Right atrium auricular region (tissue), 2 donors: ENCODE results near the gene ASTN2. TPM values are rescaled to one million over a fixed set of nuclear protein-coding genes. Genes with fewer than 3 reads are reported as not detected.

Experiments used
- DNase-seq: peaks from one replicate; pipeline ENCODE4 v3.0.0-alpha.2; 2019; ENCODE audit warnings: low spot score
- H3K27ac ChIP-seq, 2 donors: fragments of 200-600 bp; sonication (generic); 1 replicate in 1 of 2; 2 replicates in 1 of 2; pipeline ENCODE4 v1.5.1; 2016 to 2019
- H3K27me3 ChIP-seq, 2 donors: fragments of 200-600 bp; sonication (generic); one replicate each; pipeline versions ENCODE4 v1.5.1 to v1.6.0; 2017 to 2019
- H3K36me3 ChIP-seq: fragments of 200-600 bp; sonication (generic); one replicate; pipeline ENCODE4 v1.5.1; 2016
- H3K4me1 ChIP-seq, 2 donors: fragments of 200-600 bp; sonication (generic); one replicate each; pipeline versions ENCODE4 v1.5.1 to v1.6.0; 2017 to 2019
- H3K4me3 ChIP-seq, 2 donors: fragments of 200-600 bp; sonication (generic); 1 replicate in 1 of 2; 2 replicates in 1 of 2; pipeline ENCODE4 v1.5.1; 2017 to 2019; ENCODE audit warnings: mild to moderate bottlenecking in 1 of 2, moderate library complexity in 1 of 2
- H3K9me3 ChIP-seq, 2 donors: fragments of 200-600 bp; sonication (generic); one replicate each; pipeline ENCODE4 v1.5.1; 2019
- total RNA-seq, 2 donors: library from RNA; depleted of rRNA; stranded (reverse); fragments of >200 nt; gene quantifications; one replicate each; pipeline ENCODE4 v1.1.0, GENCODE V29; 2016
- TF ChIP-seq, protein P1 (sequence below), 2 donors: fragments of 200-600 bp; sonication (generic); IDR thresholded peaks; one replicate each; pipeline ENCODE4 v1.5.1; 2019; ENCODE audit warnings: antibody characterized with exemption in 2 of 2

The ASTN2 gene
- total RNA-seq, 2 donors from 2014 or later: 11.1 to 32.2 TPM

DNA sequence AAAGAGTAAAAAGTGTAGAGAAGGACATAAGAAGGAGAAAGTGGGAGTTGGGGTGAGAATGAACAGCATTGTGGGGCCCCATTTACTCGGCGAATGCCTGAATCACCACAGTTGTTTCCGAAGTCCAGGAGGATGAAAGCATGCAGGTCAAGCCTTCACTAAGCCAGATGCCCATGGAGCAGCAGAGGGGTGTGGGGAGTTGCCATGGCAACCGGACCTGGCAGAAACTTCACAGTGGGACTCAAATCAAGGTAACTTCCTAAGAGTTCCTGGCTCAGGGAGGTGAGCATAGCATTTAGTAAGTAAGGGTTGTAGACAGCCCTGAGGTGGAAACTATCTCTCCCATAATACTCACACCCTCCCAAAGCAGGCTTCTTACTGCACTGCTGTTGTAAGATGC is 370.6 kb downstream of the ASTN2 start:
- H3K4me3 ChIP-seq: no peak overlapping the region
- no peaks in the 10 kb centered on the region for H3K9me3 ChIP-seq
- TF ChIP-seq, protein P1, sequence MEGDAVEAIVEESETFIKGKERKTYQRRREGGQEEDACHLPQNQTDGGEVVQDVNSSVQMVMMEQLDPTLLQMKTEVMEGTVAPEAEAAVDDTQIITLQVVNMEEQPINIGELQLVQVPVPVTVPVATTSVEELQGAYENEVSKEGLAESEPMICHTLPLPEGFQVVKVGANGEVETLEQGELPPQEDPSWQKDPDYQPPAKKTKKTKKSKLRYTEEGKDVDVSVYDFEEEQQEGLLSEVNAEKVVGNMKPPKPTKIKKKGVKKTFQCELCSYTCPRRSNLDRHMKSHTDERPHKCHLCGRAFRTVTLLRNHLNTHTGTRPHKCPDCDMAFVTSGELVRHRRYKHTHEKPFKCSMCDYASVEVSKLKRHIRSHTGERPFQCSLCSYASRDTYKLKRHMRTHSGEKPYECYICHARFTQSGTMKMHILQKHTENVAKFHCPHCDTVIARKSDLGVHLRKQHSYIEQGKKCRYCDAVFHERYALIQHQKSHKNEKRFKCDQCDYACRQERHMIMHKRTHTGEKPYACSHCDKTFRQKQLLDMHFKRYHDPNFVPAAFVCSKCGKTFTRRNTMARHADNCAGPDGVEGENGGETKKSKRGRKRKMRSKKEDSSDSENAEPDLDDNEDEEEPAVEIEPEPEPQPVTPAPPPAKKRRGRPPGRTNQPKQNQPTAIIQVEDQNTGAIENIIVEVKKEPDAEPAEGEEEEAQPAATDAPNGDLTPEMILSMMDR (IDR thresholded peaks at IDR 0.05): no peak
- no peak for DNase-seq
- H3K27me3 ChIP-seq: no peaks in the 10 kb centered on the region
- H3K4me1 ChIP-seq: no peaks in the 10 kb centered on the region
- no peak overlapping the region for H3K27ac ChIP-seq
- no peaks in the 10 kb centered on the region for H3K36me3 ChIP-seq

DNA sequence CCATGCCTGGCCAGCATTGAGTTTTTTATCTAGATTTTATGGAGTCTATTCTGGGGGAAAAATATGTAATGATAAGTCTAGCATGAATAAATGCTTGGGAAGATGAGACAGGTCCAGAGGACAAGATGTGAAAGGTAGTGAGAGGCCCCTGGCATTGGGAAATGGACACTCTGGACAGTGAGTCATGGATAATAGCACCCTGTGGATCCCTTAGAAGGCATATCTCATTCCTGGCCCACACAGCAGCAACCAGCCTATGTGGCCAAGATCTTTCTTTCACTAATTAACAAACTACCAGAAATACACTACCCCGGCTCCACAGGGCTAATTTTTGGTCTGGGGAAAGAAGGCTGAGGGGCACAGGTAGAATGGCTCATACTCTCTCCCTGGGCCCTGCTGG is 371.7 kb downstream of the ASTN2 start:
- Histone ChIP-seq H3K36me3 (no peaks in the 10 kb centered on the region), H3K4me3 (no peak overlapping the region), H3K9me3 (no peaks in the 10 kb centered on the region), H3K27ac (no peak overlapping the region), H3K27me3 (no peaks in the 10 kb centered on the region), H3K4me1 (no peaks in the 10 kb centered on the region)
- TF ChIP-seq, protein P1 (IDR thresholded peaks at IDR 0.05): no peak
- DNase-seq: no peak

DNA sequence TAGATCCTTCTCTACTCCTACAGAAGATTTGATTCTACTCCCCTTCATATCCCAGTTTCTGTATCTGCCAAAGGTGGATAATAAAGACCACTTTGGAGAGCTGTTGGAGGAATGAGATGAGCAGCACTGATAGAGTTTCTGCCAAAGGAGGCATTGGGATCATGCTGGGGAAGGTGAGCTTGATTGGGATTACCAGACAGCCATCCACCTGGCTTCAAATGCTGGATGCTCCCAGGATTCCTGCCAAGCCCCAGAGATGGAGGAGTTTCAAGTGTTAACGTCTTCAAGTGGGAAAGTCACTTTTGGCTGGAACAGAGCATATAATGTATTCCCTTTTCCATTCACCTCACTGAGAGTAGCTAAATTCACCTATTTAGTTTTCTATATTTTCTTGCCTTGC is 379.3 kb downstream of the ASTN2 start:
- H3K4me1 ChIP-seq: no peaks in the 10 kb centered on the region
- no peaks in the 10 kb centered on the region for H3K36me3 ChIP-seq
- H3K4me3 ChIP-seq: no peak overlapping the region
- DNase-seq: no peak
- H3K27ac ChIP-seq: no peak overlapping the region
- H3K27me3 ChIP-seq: no peaks in the 10 kb centered on the region
- no peaks in the 10 kb centered on the region for H3K9me3 ChIP-seq
- TF ChIP-seq, protein P1 (IDR thresholded peaks at IDR 0.05): no peak

DNA sequence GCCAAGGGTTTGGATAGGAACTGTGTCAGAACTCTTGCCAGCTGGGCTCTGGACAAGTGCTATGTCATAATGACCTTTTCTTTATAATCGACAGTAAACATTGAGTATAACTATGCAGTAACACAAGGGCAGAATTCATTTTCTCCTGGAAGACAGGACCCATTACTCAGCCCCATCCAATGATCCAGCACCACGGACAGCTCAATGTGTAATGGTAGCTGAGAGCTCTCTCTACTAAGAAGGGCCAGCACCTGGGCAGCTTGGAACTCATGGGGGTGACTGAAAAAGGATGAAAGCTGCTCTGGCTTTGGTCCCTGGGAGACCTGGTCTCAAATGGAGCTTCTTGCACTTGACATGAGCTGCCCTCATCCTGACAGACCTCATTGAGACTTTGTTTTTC is 380.0 kb downstream of the ASTN2 start:
- no peak overlapping the region for H3K27ac ChIP-seq
- H3K9me3 ChIP-seq: no peaks in the 10 kb centered on the region
- no peak for DNase-seq
- no peak overlapping the region for H3K4me3 ChIP-seq
- no peaks in the 10 kb centered on the region for H3K27me3 ChIP-seq
- no peaks in the 10 kb centered on the region for H3K4me1 ChIP-seq
- TF ChIP-seq, protein P1 (IDR thresholded peaks at IDR 0.05): no peak
- no peaks in the 10 kb centered on the region for H3K36me3 ChIP-seq

DNA sequence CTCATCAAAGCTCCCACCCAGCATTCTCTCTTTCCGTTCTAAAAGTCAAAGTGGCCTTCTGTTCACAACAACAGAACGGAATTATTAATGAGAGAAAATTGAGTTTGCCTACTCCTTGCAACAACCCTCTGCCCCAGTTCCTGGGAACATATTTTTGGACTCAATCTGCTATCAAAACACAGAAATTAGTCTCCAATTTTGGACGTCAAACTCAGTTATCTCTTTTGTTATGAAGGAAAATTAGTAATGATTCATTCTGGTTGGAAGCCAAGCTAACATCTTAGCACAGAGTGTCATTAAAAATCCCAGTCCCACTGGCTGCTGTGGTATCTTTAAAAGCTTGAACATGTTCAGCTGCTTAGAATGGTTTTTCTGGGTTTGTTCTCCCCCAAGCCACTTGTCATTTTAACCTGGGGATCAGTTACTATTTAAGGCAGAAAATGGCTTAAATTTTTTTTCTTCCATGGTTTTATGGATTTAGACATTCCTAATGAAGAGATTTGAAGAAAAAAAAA is 384.5 kb downstream of the ASTN2 start:
- TF ChIP-seq, protein P1 (IDR thresholded peaks at IDR 0.05): no peak
- Histone ChIP-seq H3K9me3 (no peaks in the 10 kb centered on the region), H3K4me1 (peaks cover 0 to 7% of the 10 kb centered on the region in 2 donors), H3K4me3 (no peak overlapping the region), H3K27ac (no peak overlapping the region), H3K27me3 (no peaks in the 10 kb centered on the region), H3K36me3 (no peaks in the 10 kb centered on the region)
- DNase-seq: no peak

DNA sequence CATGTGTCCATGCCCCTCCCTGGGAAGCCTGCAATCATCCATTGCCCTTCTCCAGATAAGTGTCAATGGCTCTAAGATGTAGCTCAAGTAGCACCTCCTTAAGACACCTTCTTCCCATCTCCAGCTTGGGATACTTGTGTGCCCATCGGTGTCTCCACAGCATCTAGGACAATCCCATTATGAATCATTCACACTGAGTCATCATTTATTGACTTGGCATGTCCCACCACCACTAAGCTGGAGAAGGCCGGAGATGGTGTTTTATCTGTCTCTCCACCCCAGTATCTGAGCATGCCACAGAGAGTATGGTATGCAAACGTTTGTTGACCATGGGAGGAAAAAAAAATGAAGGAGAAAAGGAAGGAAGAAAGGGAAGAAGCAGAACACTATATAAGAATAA is 385.5 kb downstream of the ASTN2 start:
- TF ChIP-seq, protein P1 (IDR thresholded peaks at IDR 0.05): no peak
- H3K36me3 ChIP-seq: no peaks in the 10 kb centered on the region
- no peak overlapping the region for H3K27ac ChIP-seq
- peaks cover 0 to 7% of the 10 kb centered on the region in 2 donors for H3K4me1 ChIP-seq
- no peaks in the 10 kb centered on the region for H3K27me3 ChIP-seq
- H3K9me3 ChIP-seq: no peaks in the 10 kb centered on the region
- no peak overlapping the region for H3K4me3 ChIP-seq
- no peak for DNase-seq
